Measurements from ENCODE around the gene ITPA. TPM values are rescaled to one million over a fixed set of nuclear protein-coding genes. Genes with fewer than 3 reads are reported as not detected.

The ITPA gene
- total and polyA plus RNA-seq, 11 donors: 15.3 to 48.3 (median 22.2) TPM

DNA sequence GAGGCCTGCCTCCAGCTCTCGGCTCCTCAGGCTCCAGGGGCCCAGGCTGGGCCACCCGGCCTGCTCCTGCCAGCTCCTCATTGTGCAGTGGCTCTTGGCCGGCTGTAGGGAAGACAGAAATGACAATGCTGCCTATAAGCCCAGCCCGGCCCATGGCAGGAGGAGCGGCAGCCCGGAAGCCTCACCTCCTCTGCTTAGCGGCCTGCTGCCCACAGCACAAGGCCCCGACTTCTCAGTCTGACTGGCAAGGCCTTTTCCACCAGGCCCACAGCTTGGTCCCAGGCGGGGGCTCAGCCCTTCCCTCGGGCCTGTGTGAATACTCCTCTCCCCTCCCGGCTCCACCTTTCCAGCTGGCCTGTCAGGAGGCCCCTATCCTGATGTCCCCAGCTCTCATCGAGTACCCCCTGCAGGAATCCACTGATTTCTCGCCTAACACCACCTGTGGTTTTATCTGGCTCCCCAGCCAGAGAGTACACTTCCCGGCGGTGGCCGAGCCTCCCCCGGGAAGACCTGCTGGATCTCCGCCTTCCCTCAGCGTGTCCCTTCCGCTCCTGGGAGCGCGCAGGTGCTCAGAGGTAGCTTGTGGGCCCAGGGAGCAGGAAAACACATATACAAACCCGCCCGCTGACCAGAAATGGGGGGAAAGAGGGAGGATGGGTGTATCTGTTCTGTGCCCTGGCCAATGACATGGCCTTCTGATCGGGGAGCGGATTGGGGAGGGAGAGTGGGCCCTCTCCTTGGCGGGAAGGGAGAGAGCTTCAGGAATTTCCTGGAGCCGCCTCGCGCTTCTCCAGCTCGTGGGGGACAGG lies 5.8 kb upstream of the ITPA start:
- ATAC-seq (peak; percentile 8 to 41 (median 14)), DNase-seq (no peak)

GRCh38 chr20:3204124-3204794 lies 5.0 kb upstream of the ITPA start, which contains the start of gene DDRGK1:
TSS of gene DDRGK1 (minus strand) at chr20:3204682. CDS start at chr20:3204627, 55 bp downstream.
- Histone ChIP-seq H3K27me3 (no peaks in the 10 kb centered on the region), H3K36me3 (peaks cover 0 to 34% (median 20%) of the 10 kb centered on the region in 9 donors), H3K4me1 (peaks cover 0 to 23% (median 12%) of the 10 kb centered on the region in 12 donors), H3K27ac (peak within 1 kb of the TSS; percentile 77 to 91 (median 85)), H3K4me3 (peak within 1 kb of the TSS; percentile 53 to 97 (median 81)), H3K9me3 (no peaks in the 10 kb centered on the region)
- intact Hi-C loops (cut with DNase I): loop anchor here in 1 of 10 donors (10.0 kb wide), 1 partner anchor 149 kb away; no protein-coding TSS in a partner anchor
- ATAC-seq (peak; percentile 89 to 97 (median 96)), DNase-seq (peak; percentile 84 to 92 (median 87))
- TF ChIP-seq POLR2A (IDR thresholded peaks at IDR 0.05): peak in 1 of 2 donors; percentile 72
- TF ChIP-seq, protein P1, sequence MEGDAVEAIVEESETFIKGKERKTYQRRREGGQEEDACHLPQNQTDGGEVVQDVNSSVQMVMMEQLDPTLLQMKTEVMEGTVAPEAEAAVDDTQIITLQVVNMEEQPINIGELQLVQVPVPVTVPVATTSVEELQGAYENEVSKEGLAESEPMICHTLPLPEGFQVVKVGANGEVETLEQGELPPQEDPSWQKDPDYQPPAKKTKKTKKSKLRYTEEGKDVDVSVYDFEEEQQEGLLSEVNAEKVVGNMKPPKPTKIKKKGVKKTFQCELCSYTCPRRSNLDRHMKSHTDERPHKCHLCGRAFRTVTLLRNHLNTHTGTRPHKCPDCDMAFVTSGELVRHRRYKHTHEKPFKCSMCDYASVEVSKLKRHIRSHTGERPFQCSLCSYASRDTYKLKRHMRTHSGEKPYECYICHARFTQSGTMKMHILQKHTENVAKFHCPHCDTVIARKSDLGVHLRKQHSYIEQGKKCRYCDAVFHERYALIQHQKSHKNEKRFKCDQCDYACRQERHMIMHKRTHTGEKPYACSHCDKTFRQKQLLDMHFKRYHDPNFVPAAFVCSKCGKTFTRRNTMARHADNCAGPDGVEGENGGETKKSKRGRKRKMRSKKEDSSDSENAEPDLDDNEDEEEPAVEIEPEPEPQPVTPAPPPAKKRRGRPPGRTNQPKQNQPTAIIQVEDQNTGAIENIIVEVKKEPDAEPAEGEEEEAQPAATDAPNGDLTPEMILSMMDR (IDR thresholded peaks at IDR 0.05): no peak
- WGBS, 4 donors: 0% methylated on average over 21 to 48 of the region's 48 CpGs

More for the DNA sequence above, 5.8 kb upstream of the ITPA start:
- H3K4me3 ChIP-seq: peak overlapping the region; percentile 53 to 97 (median 81)
- intact Hi-C loops (cut with DNase I): loop anchor here in 1 of 10 donors (10.0 kb wide), 1 partner anchor 149 kb away; no protein-coding TSS in a partner anchor
- H3K36me3 ChIP-seq: peaks cover 0 to 41% (median 27%) of the 10 kb centered on the region in 9 donors
- peaks cover 0 to 19% (median 10%) of the 10 kb centered on the region in 12 donors for H3K4me1 ChIP-seq
- no peaks in the 10 kb centered on the region for H3K9me3 ChIP-seq
- no peak for TF ChIP-seq POLR2A (IDR thresholded peaks at IDR 0.05)
- TF ChIP-seq, protein P1 (IDR thresholded peaks at IDR 0.05): no peak
- H3K27me3 ChIP-seq: no peaks in the 10 kb centered on the region
- 15 to 23% (median 17%) methylated on average over 25 to 31 of the region's 31 CpGs for WGBS, 4 donors
- H3K27ac ChIP-seq: peak overlapping the region; percentile 77 to 91 (median 85)

GRCh38 chr20:3208786-3209256 lies 477 bp upstream of the ITPA start:
- 3 to 8% (median 7%) methylated on average over 9 to 10 of the region's 10 CpGs for WGBS, 4 donors
- H3K27me3 ChIP-seq: no peaks in the 10 kb centered on the region
- H3K27ac ChIP-seq: peak overlapping the region; percentile 45 to 94 (median 84)
- H3K36me3 ChIP-seq: peaks cover 0 to 12% (median 7%) of the 10 kb centered on the region in 9 donors
- peak overlapping the region; percentile 74 to 95 (median 85) for H3K4me3 ChIP-seq
- no peaks in the 10 kb centered on the region for H3K9me3 ChIP-seq
- no peak for TF ChIP-seq POLR2A (IDR thresholded peaks at IDR 0.05)
- peak in 1 of 4 donors; percentile 1 for ATAC-seq
- no peak for DNase-seq
- intact Hi-C loops (cut with DNase I): loop anchor here in 2 of 10 donors (5.0 to 10.0 kb wide), 2 partner anchors 37 to 154 kb away; partner anchors contain the start of gene LZTS3 (in 1 of the 2)
- H3K4me1 ChIP-seq: peaks cover 0 to 22% (median 9%) of the 10 kb centered on the region in 12 donors

DNA sequence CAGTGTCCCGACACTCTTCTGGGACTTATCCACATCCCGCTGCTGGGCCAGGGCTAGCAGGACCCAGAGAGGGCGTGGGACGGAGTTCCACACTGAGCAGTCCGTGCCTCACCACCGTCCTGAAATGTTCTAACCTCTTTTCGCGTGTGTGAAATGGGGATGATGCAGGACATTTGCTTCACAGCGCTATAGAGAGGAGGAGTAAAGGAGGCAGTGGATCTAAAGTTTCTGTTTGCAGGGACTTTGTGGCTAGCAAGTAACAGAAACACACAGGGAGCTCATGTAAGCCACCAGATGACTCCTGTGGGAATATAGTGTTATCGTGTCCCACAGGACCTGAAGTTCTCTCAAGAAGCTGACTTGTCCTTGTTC lies 634 bp downstream of the ITPA start:
- peak; percentile 23 to 53 (median 44) for ATAC-seq

More for the DNA sequence above, 634 bp downstream of the ITPA start:
- peak overlapping the region; percentile 74 to 95 (median 85) for H3K4me3 ChIP-seq
- no peaks in the 10 kb centered on the region for H3K9me3 ChIP-seq
- no peak for DNase-seq
- TF ChIP-seq POLR2A (IDR thresholded peaks at IDR 0.05): no peak
- H3K36me3 ChIP-seq: peaks cover 0 to 20% (median 13%) of the 10 kb centered on the region in 9 donors
- no peaks in the 10 kb centered on the region for H3K27me3 ChIP-seq
- WGBS, 4 donors: 1 to 3% (median 2%) methylated on average over 10 of the region's 10 CpGs
- H3K4me1 ChIP-seq: peaks cover 0 to 21% (median 9%) of the 10 kb centered on the region in 12 donors
- H3K27ac ChIP-seq: peak overlapping the region in 9 of 12 donors; percentile 70 to 94 (median 86)
- intact Hi-C loops (cut with DNase I): loop anchor here in 3 of 10 donors (5.0 to 10.0 kb wide), 3 partner anchors 38 to 155 kb away; partner anchors contain the start of gene LZTS3 (in 1 of the 3)

Measured in heart left ventricle (tissue), 16 donors.